ENCODE data around the gene CEP43.

The CEP43 gene

DNA sequence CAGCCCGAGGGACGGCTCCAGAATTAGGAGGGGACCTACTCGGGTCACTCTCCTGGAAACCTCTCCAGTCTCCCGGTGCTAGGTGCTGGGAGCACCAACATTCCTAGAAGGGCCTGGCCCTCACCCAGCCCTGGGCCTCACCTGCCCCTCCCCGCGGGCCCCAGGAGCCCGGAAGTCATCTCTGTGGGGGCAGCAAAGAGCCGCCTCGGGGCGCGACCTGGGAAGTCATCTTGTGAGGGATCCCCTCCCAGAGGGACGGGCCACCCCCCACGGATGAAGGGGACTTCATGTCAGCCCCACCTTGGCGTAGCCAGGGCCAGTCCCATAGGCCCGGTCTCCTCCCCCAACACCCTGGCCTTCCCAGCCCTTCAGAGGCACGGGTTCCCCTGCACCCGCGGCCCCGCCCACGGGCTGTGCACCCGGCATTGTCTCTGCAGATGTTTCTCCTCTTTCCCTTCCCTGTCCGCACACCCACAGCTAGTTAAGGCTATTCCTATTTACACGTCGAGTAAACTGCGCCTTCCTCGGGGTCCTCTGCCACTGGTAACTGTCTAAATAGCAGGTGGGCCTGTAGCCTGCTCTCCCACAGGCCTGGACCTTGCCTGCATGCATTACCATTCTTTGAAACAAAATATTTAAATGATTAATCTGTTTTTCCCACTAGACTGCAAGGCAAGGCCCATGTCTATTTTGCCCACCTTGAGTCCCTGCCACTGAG is 42.0 kb upstream of the CEP43 start:
- peak overlapping the region; percentile 74 for H3K18ac ChIP-seq (ENCODE audit: low read length)
- H3K23ac ChIP-seq (ENCODE audit: low read length), result no peak overlapping the region
- H2AK5ac ChIP-seq (ENCODE audit: low read length), result no peak overlapping the region
- peaks cover 9 to 13% of the 10 kb centered on the region in 2 experiments for H3K4me1 ChIP-seq (ENCODE audit: control insufficient read depth in 1 of 2, insufficient read depth in 2 of 2, low read length in 2 of 2)
- H3K14ac ChIP-seq (ENCODE audit: low read length), result peak overlapping the region; percentile 76
- H2AFZ ChIP-seq (ENCODE audit: insufficient read depth, low read length, poor library complexity), result peak overlapping the region; percentile 76
- H2BK120ac ChIP-seq (ENCODE audit: insufficient read depth, low read length, poor library complexity), result no peak overlapping the region
- H3K79me2 ChIP-seq (ENCODE audit: control insufficient read depth, insufficient read depth, low read length, poor library complexity), result peaks cover 4% of the 10 kb centered on the region
- no peak overlapping the region for H2BK12ac ChIP-seq (ENCODE audit: low read length)
- peaks cover 5% of the 10 kb centered on the region for H3K9me3 ChIP-seq (ENCODE audit: insufficient read depth, low read depth, low read length)
- peak overlapping the region; percentile 71 for H4K8ac ChIP-seq (ENCODE audit: low read depth, low read length)
- no peak overlapping the region for H3K9ac ChIP-seq (ENCODE audit: low read length)
- peak overlapping the region; percentile 82 for H3K4me3 ChIP-seq (ENCODE audit: low read depth, low read length)
- H4K12ac ChIP-seq (ENCODE audit: low read depth, low read length), result peak overlapping the region; percentile 55
- H3K4me2 ChIP-seq (ENCODE audit: low read length), result peak overlapping the region; percentile 88
- no peak overlapping the region for H3K27ac ChIP-seq (ENCODE audit: low read depth, low read length)
- WGBS (ENCODE audit: extremely low coverage, insufficient coverage, insufficient read length), result no CpG with 5 or more reads among the region's 26 CpGs
- DNase-seq, result no peak
- H3K36me3 ChIP-seq (ENCODE audit: control insufficient read depth in 1 of 2, insufficient read depth in 2 of 2, low read length in 2 of 2), result no peaks in the 10 kb centered on the region
- no peak overlapping the region for H2BK5ac ChIP-seq (ENCODE audit: low read depth, low read length, poor library complexity)
- H4K91ac ChIP-seq (ENCODE audit: low read depth, low read length), result peak overlapping the region; percentile 53
- peaks cover 4% of the 10 kb centered on the region for H3K79me1 ChIP-seq (ENCODE audit: low read length)
- H3K4ac ChIP-seq (ENCODE audit: low read depth, low read length), result peak overlapping the region; percentile 9
- no peaks in the 10 kb centered on the region for H3K27me3 ChIP-seq (ENCODE audit: insufficient read depth, low read length)

DNA sequence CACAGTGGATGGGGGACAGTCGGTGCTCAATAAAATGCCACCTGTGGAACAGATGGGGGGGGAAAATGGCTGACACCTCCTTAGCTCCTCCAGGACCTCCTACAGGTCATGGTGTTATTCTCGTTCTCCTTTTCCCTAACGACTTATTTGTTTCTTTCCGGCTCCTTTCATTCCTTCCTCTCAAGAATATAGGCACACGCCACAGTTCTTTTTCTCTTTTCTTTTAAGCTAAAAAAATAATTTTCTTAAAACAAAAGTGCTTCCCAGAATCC is 41.5 kb upstream of the CEP43 start:
- no peak overlapping the region for H4K12ac ChIP-seq (ENCODE audit: low read depth, low read length)

DNA sequence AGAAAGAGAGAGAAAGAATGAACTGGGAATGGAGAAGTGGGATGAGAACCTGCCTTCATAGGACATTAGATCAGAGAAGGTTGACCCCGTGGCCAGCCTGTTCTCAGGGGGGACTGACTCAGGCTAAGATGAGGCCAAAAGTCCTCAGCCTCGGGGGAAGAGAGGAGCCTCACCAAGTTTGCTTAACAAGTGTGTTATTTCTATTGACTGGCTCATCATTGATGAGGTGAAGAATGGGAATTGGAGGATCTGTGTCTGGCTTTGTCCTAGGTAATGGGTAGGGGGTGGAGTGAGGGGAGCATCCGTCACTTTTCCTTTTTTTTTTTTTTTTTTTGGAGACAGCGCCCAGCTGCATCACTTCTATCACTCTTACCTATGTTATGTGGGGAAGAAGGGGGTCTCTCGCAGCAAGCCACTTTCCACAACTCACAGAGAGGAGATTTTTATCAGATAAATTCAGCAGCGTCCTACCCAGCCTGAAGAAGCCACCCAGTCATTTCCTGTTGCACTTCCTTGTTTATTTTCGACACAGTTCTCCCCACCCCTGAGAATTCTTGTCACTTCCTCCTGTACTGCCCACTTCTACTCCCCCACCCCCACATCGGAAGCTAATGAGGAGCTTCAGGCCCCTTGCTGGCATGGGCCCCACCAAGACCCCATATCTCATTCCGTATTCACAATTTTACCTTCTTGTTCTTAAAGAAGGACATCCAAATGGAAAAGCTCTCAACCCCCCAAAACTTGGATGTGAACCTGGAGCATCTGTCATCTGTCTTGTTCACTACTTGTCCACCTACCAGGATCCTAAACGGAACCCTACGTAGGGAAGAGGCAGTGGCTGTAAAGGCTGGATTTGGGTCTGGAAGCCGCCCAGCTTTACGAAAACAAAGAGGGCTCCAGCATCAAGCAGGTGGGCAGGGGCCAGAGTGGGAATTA is 40.0 kb upstream of the CEP43 start:
- no peak overlapping the region for H4K8ac ChIP-seq (ENCODE audit: low read depth, low read length)
- no peak overlapping the region for H3K4me2 ChIP-seq (ENCODE audit: low read length)
- no peaks in the 10 kb centered on the region for H3K27me3 ChIP-seq (ENCODE audit: insufficient read depth, low read length)
- H2AK5ac ChIP-seq (ENCODE audit: low read length), result no peak overlapping the region
- H3K4ac ChIP-seq (ENCODE audit: low read depth, low read length), result no peak overlapping the region
- no peak overlapping the region for H2BK12ac ChIP-seq (ENCODE audit: low read length)
- H3K4me3 ChIP-seq (ENCODE audit: low read depth, low read length), result no peak overlapping the region
- H3K36me3 ChIP-seq (ENCODE audit: control insufficient read depth in 1 of 2, insufficient read depth in 2 of 2, low read length in 2 of 2), result no peaks in the 10 kb centered on the region
- no peak for DNase-seq
- H3K23ac ChIP-seq (ENCODE audit: low read length), result no peak overlapping the region
- WGBS (ENCODE audit: extremely low coverage, insufficient coverage, insufficient read length), result no CpG with 5 or more reads among the region's 13 CpGs
- no peak overlapping the region for H2AFZ ChIP-seq (ENCODE audit: insufficient read depth, low read length, poor library complexity)
- no peak overlapping the region for H4K91ac ChIP-seq (ENCODE audit: low read depth, low read length)
- H3K14ac ChIP-seq (ENCODE audit: low read length), result no peak overlapping the region
- H2BK120ac ChIP-seq (ENCODE audit: insufficient read depth, low read length, poor library complexity), result no peak overlapping the region
- H3K9ac ChIP-seq (ENCODE audit: low read length), result no peak overlapping the region
- H3K9me3 ChIP-seq (ENCODE audit: insufficient read depth, low read depth, low read length), result peaks cover 5% of the 10 kb centered on the region
- H2BK5ac ChIP-seq (ENCODE audit: low read depth, low read length, poor library complexity), result no peak overlapping the region
- H3K79me1 ChIP-seq (ENCODE audit: low read length), result peaks cover 4% of the 10 kb centered on the region
- H3K27ac ChIP-seq (ENCODE audit: low read depth, low read length), result no peak overlapping the region
- peaks cover 9 to 13% of the 10 kb centered on the region in 2 experiments for H3K4me1 ChIP-seq (ENCODE audit: control insufficient read depth in 1 of 2, insufficient read depth in 2 of 2, low read length in 2 of 2)
- H3K18ac ChIP-seq (ENCODE audit: low read length), result no peak overlapping the region
- H3K79me2 ChIP-seq (ENCODE audit: control insufficient read depth, insufficient read depth, low read length, poor library complexity), result peaks cover 4% of the 10 kb centered on the region
- no peak overlapping the region for H4K12ac ChIP-seq (ENCODE audit: low read depth, low read length)

More for the DNA sequence above, 41.5 kb upstream of the CEP43 start:
- no peak overlapping the region for H2AFZ ChIP-seq (ENCODE audit: insufficient read depth, low read length, poor library complexity)
- no peak overlapping the region for H3K9ac ChIP-seq (ENCODE audit: low read length)
- H4K8ac ChIP-seq (ENCODE audit: low read depth, low read length), result no peak overlapping the region
- no peak overlapping the region for H3K4me2 ChIP-seq (ENCODE audit: low read length)
- H3K36me3 ChIP-seq (ENCODE audit: control insufficient read depth in 1 of 2, insufficient read depth in 2 of 2, low read length in 2 of 2), result no peaks in the 10 kb centered on the region
- DNase-seq, result no peak
- no peak overlapping the region for H3K27ac ChIP-seq (ENCODE audit: low read depth, low read length)
- H2BK12ac ChIP-seq (ENCODE audit: low read length), result no peak overlapping the region
- peaks cover 5% of the 10 kb centered on the region for H3K9me3 ChIP-seq (ENCODE audit: insufficient read depth, low read depth, low read length)
- peaks cover 4% of the 10 kb centered on the region for H3K79me2 ChIP-seq (ENCODE audit: control insufficient read depth, insufficient read depth, low read length, poor library complexity)
- H3K18ac ChIP-seq (ENCODE audit: low read length), result no peak overlapping the region
- H3K14ac ChIP-seq (ENCODE audit: low read length), result no peak overlapping the region
- peaks cover 4% of the 10 kb centered on the region for H3K79me1 ChIP-seq (ENCODE audit: low read length)
- H2BK120ac ChIP-seq (ENCODE audit: insufficient read depth, low read length, poor library complexity), result no peak overlapping the region
- no peak overlapping the region for H3K4ac ChIP-seq (ENCODE audit: low read depth, low read length)
- peaks cover 9 to 13% of the 10 kb centered on the region in 2 experiments for H3K4me1 ChIP-seq (ENCODE audit: control insufficient read depth in 1 of 2, insufficient read depth in 2 of 2, low read length in 2 of 2)
- H3K27me3 ChIP-seq (ENCODE audit: insufficient read depth, low read length), result no peaks in the 10 kb centered on the region
- no peak overlapping the region for H2AK5ac ChIP-seq (ENCODE audit: low read length)
- no CpG with 5 or more reads among the region's 5 CpGs for WGBS (ENCODE audit: extremely low coverage, insufficient coverage, insufficient read length)
- no peak overlapping the region for H3K23ac ChIP-seq (ENCODE audit: low read length)
- H4K91ac ChIP-seq (ENCODE audit: low read depth, low read length), result no peak overlapping the region
- H2BK5ac ChIP-seq (ENCODE audit: low read depth, low read length, poor library complexity), result no peak overlapping the region
- H3K4me3 ChIP-seq (ENCODE audit: low read depth, low read length), result no peak overlapping the region

DNA sequence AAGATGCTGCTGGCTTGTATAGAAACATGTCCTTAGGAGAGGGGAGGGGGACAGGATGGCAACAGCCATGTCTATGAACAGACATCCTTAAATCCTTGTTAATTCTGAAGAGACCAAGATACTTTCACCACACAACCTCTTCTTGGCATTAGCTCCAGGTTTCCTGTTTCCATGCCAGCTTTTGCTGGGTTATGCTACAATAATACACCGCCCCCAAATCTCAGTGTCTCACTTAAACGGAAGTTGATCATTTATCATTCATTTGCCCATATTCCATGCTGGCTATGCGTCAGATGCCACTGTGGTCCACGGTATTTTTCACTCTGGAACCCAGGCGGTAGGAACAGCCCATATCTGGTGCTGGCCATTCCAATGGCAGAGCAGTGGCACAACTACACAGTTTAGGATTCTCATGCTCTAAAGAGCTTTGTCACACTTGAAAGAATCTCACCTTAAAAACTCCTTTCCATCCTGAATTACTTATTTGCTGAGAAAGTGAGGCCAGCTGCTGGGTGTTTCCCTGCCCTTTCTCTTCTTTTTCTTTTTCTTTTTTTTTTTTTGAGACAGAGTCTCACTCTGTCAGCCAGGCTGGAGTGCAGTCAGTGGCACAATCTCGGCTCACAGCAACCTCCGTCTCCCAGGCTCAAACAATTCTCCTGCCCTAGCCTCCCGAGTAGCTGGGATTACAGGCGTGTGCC is 39.1 kb upstream of the CEP43 start:
- Histone ChIP-seq H2AK5ac (ENCODE audit: low read length) (no peak overlapping the region), H3K79me1 (ENCODE audit: low read length) (peaks cover 4% of the 10 kb centered on the region), H2AFZ (ENCODE audit: insufficient read depth, low read length, poor library complexity) (no peak overlapping the region), H2BK120ac (ENCODE audit: insufficient read depth, low read length, poor library complexity) (no peak overlapping the region), H3K4me3 (ENCODE audit: low read depth, low read length) (no peak overlapping the region), H3K23ac (ENCODE audit: low read length) (no peak overlapping the region), H3K9me3 (ENCODE audit: insufficient read depth, low read depth, low read length) (peaks cover 4% of the 10 kb centered on the region), H3K9ac (ENCODE audit: low read length) (no peak overlapping the region), H3K4me1 (ENCODE audit: control insufficient read depth in 1 of 2, insufficient read depth in 2 of 2, low read length in 2 of 2) (peaks cover 9 to 13% of the 10 kb centered on the region in 2 experiments), H3K4ac (ENCODE audit: low read depth, low read length) (no peak overlapping the region), H4K12ac (ENCODE audit: low read depth, low read length) (no peak overlapping the region), H3K18ac (ENCODE audit: low read length) (no peak overlapping the region), H4K91ac (ENCODE audit: low read depth, low read length) (no peak overlapping the region), H3K36me3 (ENCODE audit: control insufficient read depth in 1 of 2, insufficient read depth in 2 of 2, low read length in 2 of 2) (no peaks in the 10 kb centered on the region), H3K27me3 (ENCODE audit: insufficient read depth, low read length) (no peaks in the 10 kb centered on the region), H2BK12ac (ENCODE audit: low read length) (no peak overlapping the region), H3K14ac (ENCODE audit: low read length) (no peak overlapping the region), H3K27ac (ENCODE audit: low read depth, low read length) (no peak overlapping the region), H3K79me2 (ENCODE audit: control insufficient read depth, insufficient read depth, low read length, poor library complexity) (peaks cover 4% of the 10 kb centered on the region), H3K4me2 (ENCODE audit: low read length) (no peak overlapping the region), H4K8ac (ENCODE audit: low read depth, low read length) (no peak overlapping the region), H2BK5ac (ENCODE audit: low read depth, low read length, poor library complexity) (no peak overlapping the region)
- DNase-seq, result no peak
- WGBS (ENCODE audit: extremely low coverage, insufficient coverage, insufficient read length), result no CpG with 5 or more reads among the region's 9 CpGs
